ENCODE data around the gene ADGRG1. TPM values are rescaled to one million over a fixed set of nuclear protein-coding genes. Genes with fewer than 3 reads are reported as not detected.

Gene ADGRG1
- total RNA-seq, 1 donor from 2014 or later: 41.1 TPM

DNA sequence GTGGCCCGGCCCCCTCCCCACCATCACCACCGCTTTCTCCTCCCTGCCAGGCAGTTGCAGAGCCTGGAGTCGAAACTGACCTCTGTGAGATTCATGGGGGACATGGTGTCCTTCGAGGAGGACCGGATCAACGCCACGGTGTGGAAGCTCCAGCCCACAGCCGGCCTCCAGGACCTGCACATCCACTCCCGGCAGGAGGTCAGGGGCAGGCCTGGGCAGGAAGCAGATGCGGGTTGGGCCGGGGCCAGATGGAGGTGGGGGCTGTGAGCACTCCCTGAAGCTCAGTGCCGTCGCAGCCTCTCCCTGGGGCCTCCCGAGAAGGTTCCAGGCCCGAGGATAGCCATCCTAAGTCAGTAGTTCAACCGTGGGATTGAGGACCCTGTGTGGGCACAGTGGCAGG, 25.5 kb downstream of the ADGRG1 start:
- Mint-ChIP-seq H3K27me3 (no peaks in the 10 kb centered on the region), H3K27ac (peak overlapping the region; percentile 23), H3K4me1 (ENCODE audit: unreplicated experiment) (peaks cover 16% of the 10 kb centered on the region), H3K4me3 (no peak overlapping the region), H3K36me3 (no peaks in the 10 kb centered on the region), H3K9me3 (no peaks in the 10 kb centered on the region)
- DNase-seq (ENCODE audit: extremely low spot score, unreplicated experiment): no peak
- TF ChIP-seq, protein P1, sequence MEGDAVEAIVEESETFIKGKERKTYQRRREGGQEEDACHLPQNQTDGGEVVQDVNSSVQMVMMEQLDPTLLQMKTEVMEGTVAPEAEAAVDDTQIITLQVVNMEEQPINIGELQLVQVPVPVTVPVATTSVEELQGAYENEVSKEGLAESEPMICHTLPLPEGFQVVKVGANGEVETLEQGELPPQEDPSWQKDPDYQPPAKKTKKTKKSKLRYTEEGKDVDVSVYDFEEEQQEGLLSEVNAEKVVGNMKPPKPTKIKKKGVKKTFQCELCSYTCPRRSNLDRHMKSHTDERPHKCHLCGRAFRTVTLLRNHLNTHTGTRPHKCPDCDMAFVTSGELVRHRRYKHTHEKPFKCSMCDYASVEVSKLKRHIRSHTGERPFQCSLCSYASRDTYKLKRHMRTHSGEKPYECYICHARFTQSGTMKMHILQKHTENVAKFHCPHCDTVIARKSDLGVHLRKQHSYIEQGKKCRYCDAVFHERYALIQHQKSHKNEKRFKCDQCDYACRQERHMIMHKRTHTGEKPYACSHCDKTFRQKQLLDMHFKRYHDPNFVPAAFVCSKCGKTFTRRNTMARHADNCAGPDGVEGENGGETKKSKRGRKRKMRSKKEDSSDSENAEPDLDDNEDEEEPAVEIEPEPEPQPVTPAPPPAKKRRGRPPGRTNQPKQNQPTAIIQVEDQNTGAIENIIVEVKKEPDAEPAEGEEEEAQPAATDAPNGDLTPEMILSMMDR (conservative IDR thresholded peaks at IDR 0.05): no peak

DNA sequence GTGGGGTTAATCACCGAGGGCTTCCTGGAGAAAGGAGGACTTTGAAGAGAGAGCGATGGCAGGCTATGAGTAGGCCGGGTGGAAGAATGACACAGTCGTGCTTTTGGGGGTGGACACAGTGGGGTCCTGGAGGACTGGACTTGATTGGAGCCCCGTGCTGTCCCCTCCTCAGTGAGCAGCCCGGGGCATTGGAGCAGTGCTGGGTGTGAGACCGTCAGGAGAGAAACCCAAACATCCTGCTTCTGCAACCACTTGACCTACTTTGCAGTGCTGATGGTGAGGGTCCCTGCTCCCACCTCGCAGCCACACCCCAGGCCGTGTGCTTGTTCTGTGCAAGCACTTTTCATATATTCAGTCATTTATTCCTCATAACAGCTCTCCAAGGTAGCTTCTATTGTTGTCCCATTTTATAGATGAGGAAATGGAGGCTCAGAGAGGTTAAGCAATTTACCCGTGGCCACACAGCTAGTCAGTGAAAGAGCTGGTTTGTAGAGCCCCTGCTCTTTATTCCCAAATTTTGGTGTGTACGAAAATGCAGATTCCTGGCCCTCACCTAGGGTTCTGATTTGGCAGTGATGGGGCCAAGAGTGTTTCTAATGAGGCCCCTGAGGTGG, 28.0 kb downstream of the ADGRG1 start:
- H3K4me3 Mint-ChIP-seq: no peak overlapping the region
- no peak for DNase-seq (ENCODE audit: extremely low spot score, unreplicated experiment)
- no peaks in the 10 kb centered on the region for H3K27me3 Mint-ChIP-seq
- no peaks in the 10 kb centered on the region for H3K9me3 Mint-ChIP-seq
- TF ChIP-seq, protein P1 (conservative IDR thresholded peaks at IDR 0.05): no peak
- peaks cover 16% of the 10 kb centered on the region for H3K4me1 Mint-ChIP-seq (ENCODE audit: unreplicated experiment)
- no peak overlapping the region for H3K27ac Mint-ChIP-seq
- H3K36me3 Mint-ChIP-seq: no peaks in the 10 kb centered on the region

DNA sequence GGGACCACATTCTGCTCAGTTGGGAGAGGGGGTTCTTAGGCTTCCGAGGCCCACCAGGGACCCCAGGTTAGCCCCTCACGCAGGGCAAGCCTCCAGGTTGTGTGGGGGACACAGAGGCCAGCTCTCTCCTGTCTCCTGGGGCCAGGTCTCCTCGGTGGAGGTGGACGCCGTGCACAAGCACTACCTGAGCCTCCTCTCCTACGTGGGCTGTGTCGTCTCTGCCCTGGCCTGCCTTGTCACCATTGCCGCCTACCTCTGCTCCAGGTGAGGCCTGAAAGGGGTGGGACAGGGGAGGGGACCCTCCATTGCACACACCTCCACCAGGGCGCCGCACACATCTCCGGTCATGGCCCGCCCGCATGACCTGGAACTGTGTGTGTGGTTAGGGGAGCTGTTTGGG, 28.8 kb downstream of the ADGRG1 start:
- no peak for DNase-seq (ENCODE audit: extremely low spot score, unreplicated experiment)
- no peaks in the 10 kb centered on the region for H3K9me3 Mint-ChIP-seq
- no peak overlapping the region for H3K4me3 Mint-ChIP-seq
- no peaks in the 10 kb centered on the region for H3K27me3 Mint-ChIP-seq
- H3K27ac Mint-ChIP-seq: no peak overlapping the region
- TF ChIP-seq, protein P1 (conservative IDR thresholded peaks at IDR 0.05): no peak
- peaks cover 9% of the 10 kb centered on the region for H3K4me1 Mint-ChIP-seq (ENCODE audit: unreplicated experiment)
- H3K36me3 Mint-ChIP-seq: no peaks in the 10 kb centered on the region

DNA sequence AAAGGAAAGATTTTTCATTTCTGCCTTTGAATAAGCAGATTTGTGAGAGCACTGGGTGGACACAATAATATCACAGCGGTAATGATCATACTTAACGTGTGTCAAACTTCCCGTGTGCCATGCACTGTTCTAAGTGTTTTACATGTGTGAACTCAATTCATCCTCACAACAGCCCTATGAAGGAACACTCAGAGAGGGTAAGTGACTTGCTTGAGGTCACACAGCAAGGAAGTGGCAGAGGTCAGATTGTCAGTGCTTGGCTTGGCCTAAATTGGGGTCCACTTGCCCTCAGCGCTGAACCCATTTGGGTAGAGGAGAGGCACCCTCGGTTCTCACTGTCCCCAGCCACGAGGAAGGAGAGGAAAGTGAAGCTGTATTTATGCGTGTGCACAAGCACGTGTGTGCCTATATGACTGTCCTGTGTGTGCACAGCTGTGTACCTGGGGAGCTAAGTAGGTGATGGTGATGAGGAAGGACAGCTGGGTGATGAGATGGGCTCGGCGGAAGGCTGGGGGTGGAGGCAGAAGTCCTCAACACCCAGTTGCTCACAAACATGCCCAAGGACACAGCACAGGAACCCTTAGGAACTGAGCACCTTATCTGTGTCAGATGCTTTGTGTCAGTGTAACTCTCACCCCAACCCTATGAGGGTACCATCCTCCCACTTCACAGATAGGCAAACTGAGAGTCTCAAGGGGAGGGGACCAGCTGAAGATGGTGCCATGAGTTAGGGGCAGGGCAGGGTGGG, 29.9 kb downstream of the ADGRG1 start:
- Mint-ChIP-seq H3K4me1 (ENCODE audit: unreplicated experiment) (peaks cover 7% of the 10 kb centered on the region), H3K4me3 (no peak overlapping the region), H3K36me3 (no peaks in the 10 kb centered on the region), H3K27ac (no peak overlapping the region), H3K27me3 (no peaks in the 10 kb centered on the region), H3K9me3 (no peaks in the 10 kb centered on the region)
- no peak for DNase-seq (ENCODE audit: extremely low spot score, unreplicated experiment)
- TF ChIP-seq, protein P1 (conservative IDR thresholded peaks at IDR 0.05): no peak

DNA sequence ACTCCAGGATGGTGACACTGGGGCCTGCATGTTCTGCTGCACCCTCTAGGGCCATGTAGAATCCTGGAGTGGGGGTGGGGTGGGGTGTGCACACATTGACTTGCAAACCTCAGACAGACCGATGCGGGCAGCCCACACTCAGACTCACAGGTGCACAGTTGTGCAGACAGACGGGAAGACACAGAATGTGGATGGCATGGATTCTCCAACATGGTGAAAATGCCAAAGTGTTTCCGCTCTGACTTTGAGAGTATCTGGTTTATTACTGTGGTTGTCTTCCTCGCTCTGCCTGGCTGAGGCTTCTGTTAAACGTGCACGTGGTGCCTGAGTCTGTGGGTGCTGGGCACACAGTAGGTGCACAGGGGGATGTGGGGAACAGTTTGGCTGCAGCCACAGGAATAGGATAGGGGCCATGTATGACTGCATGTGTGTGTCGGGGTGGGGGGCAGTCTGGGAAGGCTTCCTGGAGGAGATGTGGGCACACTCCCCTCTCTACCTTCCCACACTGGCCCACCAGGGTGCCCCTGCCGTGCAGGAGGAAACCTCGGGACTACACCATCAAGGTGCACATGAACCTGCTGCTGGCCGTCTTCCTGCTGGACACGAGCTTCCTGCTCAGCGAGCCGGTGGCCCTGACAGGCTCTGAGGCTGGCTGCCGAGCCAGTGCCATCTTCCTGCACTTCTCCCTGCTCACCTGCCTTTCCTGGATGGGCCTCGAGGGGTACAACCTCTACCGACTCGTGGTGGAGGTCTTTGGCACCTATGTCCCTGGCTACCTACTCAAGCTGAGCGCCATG, 30.6 kb downstream of the ADGRG1 start:
- TF ChIP-seq, protein P1 (conservative IDR thresholded peaks at IDR 0.05): no peak
- no peak overlapping the region for H3K4me3 Mint-ChIP-seq
- DNase-seq (ENCODE audit: extremely low spot score, unreplicated experiment): no peak
- H3K36me3 Mint-ChIP-seq: no peaks in the 10 kb centered on the region
- no peaks in the 10 kb centered on the region for H3K9me3 Mint-ChIP-seq
- no peaks in the 10 kb centered on the region for H3K27me3 Mint-ChIP-seq
- no peaks in the 10 kb centered on the region for H3K4me1 Mint-ChIP-seq (ENCODE audit: unreplicated experiment)
- no peak overlapping the region for H3K27ac Mint-ChIP-seq
